ENCODE data around the gene IMPDH1. TPM values are rescaled to one million over a fixed set of nuclear protein-coding genes. Genes with fewer than 3 reads are reported as not detected.

Gene IMPDH1
- total and polyA plus RNA-seq, 9 of the 15 experiments (the other 6 are each of a cell fraction or from before 2014, with no cell fraction given), result 0.80 to 118 (median 64.3) TPM

- TF ChIP-seq, protein P1, sequence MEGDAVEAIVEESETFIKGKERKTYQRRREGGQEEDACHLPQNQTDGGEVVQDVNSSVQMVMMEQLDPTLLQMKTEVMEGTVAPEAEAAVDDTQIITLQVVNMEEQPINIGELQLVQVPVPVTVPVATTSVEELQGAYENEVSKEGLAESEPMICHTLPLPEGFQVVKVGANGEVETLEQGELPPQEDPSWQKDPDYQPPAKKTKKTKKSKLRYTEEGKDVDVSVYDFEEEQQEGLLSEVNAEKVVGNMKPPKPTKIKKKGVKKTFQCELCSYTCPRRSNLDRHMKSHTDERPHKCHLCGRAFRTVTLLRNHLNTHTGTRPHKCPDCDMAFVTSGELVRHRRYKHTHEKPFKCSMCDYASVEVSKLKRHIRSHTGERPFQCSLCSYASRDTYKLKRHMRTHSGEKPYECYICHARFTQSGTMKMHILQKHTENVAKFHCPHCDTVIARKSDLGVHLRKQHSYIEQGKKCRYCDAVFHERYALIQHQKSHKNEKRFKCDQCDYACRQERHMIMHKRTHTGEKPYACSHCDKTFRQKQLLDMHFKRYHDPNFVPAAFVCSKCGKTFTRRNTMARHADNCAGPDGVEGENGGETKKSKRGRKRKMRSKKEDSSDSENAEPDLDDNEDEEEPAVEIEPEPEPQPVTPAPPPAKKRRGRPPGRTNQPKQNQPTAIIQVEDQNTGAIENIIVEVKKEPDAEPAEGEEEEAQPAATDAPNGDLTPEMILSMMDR (IDR thresholded peaks at IDR 0.05 in 2 of 3, conservative IDR thresholded peaks at IDR 0.05 in 1 of 3; ENCODE audit: insufficient read depth in 2 of 3, low read depth in 1 of 3, low read length in 3 of 3), result peak; percentile 84 to 97 (median 88)
- peak; percentile 90 to 94 for TF ChIP-seq RAD21 (CRISPR knock-in tag; conservative IDR thresholded peaks at IDR 0.05 in 1 of 2, IDR thresholded peaks at IDR 0.05 in 1 of 2)
- TF ChIP-seq ZNF184 (CRISPR knock-in tag; IDR thresholded peaks at IDR 0.05), result no peak
- TF ChIP-seq ZNF778 (CRISPR knock-in tag; IDR thresholded peaks at IDR 0.05), result no peak
- TF ChIP-seq ZNF143 (CRISPR knock-in tag; IDR thresholded peaks at IDR 0.05), result no peak
- TF ChIP-seq BRF2 (IDR thresholded peaks at IDR 0.05; ENCODE audit: borderline replicate concordance, insufficient read depth, insufficient read length), result no peak
- TF ChIP-seq, protein P2, sequence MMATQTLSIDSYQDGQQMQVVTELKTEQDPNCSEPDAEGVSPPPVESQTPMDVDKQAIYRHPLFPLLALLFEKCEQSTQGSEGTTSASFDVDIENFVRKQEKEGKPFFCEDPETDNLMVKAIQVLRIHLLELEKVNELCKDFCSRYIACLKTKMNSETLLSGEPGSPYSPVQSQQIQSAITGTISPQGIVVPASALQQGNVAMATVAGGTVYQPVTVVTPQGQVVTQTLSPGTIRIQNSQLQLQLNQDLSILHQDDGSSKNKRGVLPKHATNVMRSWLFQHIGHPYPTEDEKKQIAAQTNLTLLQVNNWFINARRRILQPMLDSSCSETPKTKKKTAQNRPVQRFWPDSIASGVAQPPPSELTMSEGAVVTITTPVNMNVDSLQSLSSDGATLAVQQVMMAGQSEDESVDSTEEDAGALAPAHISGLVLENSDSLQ (IDR thresholded peaks at IDR 0.05), result no peak
- TF ChIP-seq NR2F6 (CRISPR knock-in tag; IDR thresholded peaks at IDR 0.05), result no peak
- TF ChIP-seq KLF16 (IDR thresholded peaks at IDR 0.05), result 0 out of 2 replicates have a peak, but pooled peaks have one; percentile 39
- TF ChIP-seq REST (IDR thresholded peaks at IDR 0.05; ENCODE audit: borderline replicate concordance), result peak; percentile 89
- TF ChIP-seq REST (CRISPR knock-in tag; IDR thresholded peaks at IDR 0.05; ENCODE audit: low read depth), result no peak
- no peak for TF ChIP-seq RFX5 (IDR thresholded peaks at IDR 0.05; ENCODE audit: low read depth, low read length)
- no peak for TF ChIP-seq KHSRP (IDR thresholded peaks at IDR 0.05)
- TF ChIP-seq SMC3 (conservative IDR thresholded peaks at IDR 0.05; ENCODE audit: insufficient read depth, low read depth, low read length), result peak; percentile 88
- TF ChIP-seq PHF21A (IDR thresholded peaks at IDR 0.05; ENCODE audit: borderline replicate concordance, low read depth), result no peak
- TF ChIP-seq ARID2 (IDR thresholded peaks at IDR 0.05), result peak; percentile 66
These were observed 62.1 kb downstream of the IMPDH1 start (continued) for GRCh38 chr7:128347647-128348097.
